Panc1 (cell line): ENCODE results near the gene HILPDA. TPM values are rescaled to one million over a fixed set of nuclear protein-coding genes. Genes with fewer than 3 reads are reported as not detected.

Experiments
- ATAC-seq: fragments of 200-7000 bp; cut with Tn5 transposase; 2 replicates; pipeline ENCODE4 v1.9.1; 2020; ENCODE audit warnings: mild to moderate bottlenecking, moderate library complexity
- BruUV-seq: library from RNA; stranded (reverse); fragments of 400-500 nt; replicated peaks from 2 replicates; lab custom pipeline; 2021; lab: Mats Ljungman, UMichigan
- CTCF ChIA-PET: fragments of 300-600 bp; sonication (Branson Sonifier 250); formaldehyde crosslinking; loops from one replicate; lab custom pipeline; 2022; ENCODE audit warnings: antibody characterized with exemption; lab: Charles Lee
- POLR2A ChIA-PET: fragments of 300-600 bp; sonication (Branson Sonifier 250); formaldehyde crosslinking; loops from one replicate; lab custom pipeline; 2022; ENCODE audit warnings: antibody characterized with exemption; lab: Charles Lee
- DNase-seq: peaks from one replicate; pipeline ENCODE4 v3.0.0-alpha.2; 2010; ENCODE audit warnings: low read depth, low spot score
- H3K27ac ChIP-seq: 2 replicates; pipeline ENCODE4 v1.5.1; 2011; ENCODE audit warnings: mild to moderate bottlenecking, low read length, inconsistent platforms
- H3K27me3 ChIP-seq: fragments of 200-500 bp; sonication (Bioruptor generic); 2 replicates; pipeline ENCODE4 v1.6.0; 2014; ENCODE audit warnings: low read length, inconsistent platforms; ENCODE audit not compliant: control insufficient read depth, insufficient read depth
- H3K36me3 ChIP-seq: fragments of 200-500 bp; sonication (Bioruptor generic); 2 replicates; pipeline ENCODE4 v1.5.1; 2014; ENCODE audit warnings: inconsistent platforms, mild to moderate bottlenecking, low read length, moderate library complexity; ENCODE audit not compliant: control insufficient read depth, insufficient read depth
- H3K4me1 ChIP-seq: 2 replicates; pipeline ENCODE4 v1.5.1; 2011; ENCODE audit warnings: inconsistent platforms, mild to moderate bottlenecking, low read length, moderate library complexity; ENCODE audit not compliant: control insufficient read depth, insufficient read depth
- H3K4me3 ChIP-seq, 2 experiments: 2 replicates each; pipeline ENCODE4 v1.5.1; 2011 to 2012; ENCODE audit warnings: low read depth in 2 of 2, low read length in 2 of 2, mild to moderate bottlenecking in 2 of 2, inconsistent platforms in 1 of 2, moderate library complexity in 1 of 2
- H3K9me3 ChIP-seq: fragments of 200-500 bp; sonication (Bioruptor generic); 2 replicates; pipeline ENCODE4 v1.5.1; 2014; ENCODE audit warnings: low read depth, mild to moderate bottlenecking, inconsistent platforms, low read length, moderate library complexity; ENCODE audit not compliant: control insufficient read depth, insufficient read depth
- CTCF ChIP-seq: fragments of 450-650 bp; IDR thresholded peaks from 2 replicates; pipeline ENCODE4 v1.5.1; 2017; ENCODE audit warnings: mild to moderate bottlenecking
- POLR2AphosphoS5 ChIP-seq: IDR thresholded peaks from 2 replicates; pipeline ENCODE4 v1.6.1; 2012; ENCODE audit warnings: mild to moderate bottlenecking, low read depth, low read length, moderate library complexity
- REST ChIP-seq, 2 experiments: IDR thresholded peaks; 2 replicates each; pipeline ENCODE4 v1.6.1; 2011 to 2012; ENCODE audit warnings: low read depth in 2 of 2, control low read depth in 1 of 2, low read length in 1 of 2, mild to moderate bottlenecking in 1 of 2, moderate library complexity in 1 of 2; ENCODE audit not compliant: insufficient read depth in 1 of 2
- SIN3A ChIP-seq: IDR thresholded peaks from 2 replicates; pipeline ENCODE4 v1.6.1; 2012; ENCODE audit warnings: low read depth, mild to moderate bottlenecking, low read length, moderate library complexity, borderline replicate concordance; ENCODE audit not compliant: insufficient read depth
- TCF7L2 ChIP-seq: IDR thresholded peaks from 2 replicates; pipeline ENCODE4 v1.6.1; 2011; ENCODE audit warnings: mild to moderate bottlenecking, low read depth, low read length, inconsistent platforms
- in situ Hi-C: cut with HindIII; loops from 2 replicates; pipeline ENCODE4 v1.10.0; 2016; ENCODE audit warnings: low sequenced_read_pairs, low pct_unique_long_range_greater_than_20kb
- intact Hi-C: fragments of 100-400 bp; cut with micrococcal nuclease; formaldehyde crosslinking; loops from one replicate; pipeline ENCODE4 v1.10.0; 2022; ENCODE audit not compliant: unreplicated experiment
- total RNA-seq: library from RNA; stranded (reverse); gene quantifications from one replicate; pipeline ENCODE4 v1.2.1, GENCODE V29; 2021; ENCODE audit not compliant: unreplicated experiment

Gene HILPDA
- total RNA-seq, 1 experiment from 2014 or later = 70.8 TPM

- BruUV-seq = no TSS peak
- POLR2A ChIA-PET = no interaction called here
- CTCF ChIA-PET = no interaction called here
- Histone ChIP-seq H3K4me1 (peaks cover 35% of the 10 kb centered on the region), H3K27ac (peak overlapping the region; percentile 93; the same call in 1 of the 2 replicates), H3K9me3 (no peaks in the 10 kb centered on the region), H3K36me3 (no peaks in the 10 kb centered on the region), H3K4me3 (no peak overlapping the region), H3K27me3 (no peaks in the 10 kb centered on the region)
- DNase-seq = no peak
- no peak for TF ChIP-seq REST (IDR thresholded peaks at IDR 0.05; ENCODE audit: insufficient read depth in 1 of 2, low read depth in 2 of 2, low read length in 1 of 2)
- no peak for TF ChIP-seq POLR2AphosphoS5
- no peak for TF ChIP-seq TCF7L2
- TF ChIP-seq SIN3A = no peak
- no peak for TF ChIP-seq CTCF
- ATAC-seq = no peak
- in situ Hi-C loops = no loop called here
- intact Hi-C loops = no loop called here
Measured at GRCh38 chr7:128450913-128451312, 4.8 kb upstream of the HILPDA start.

GRCh38 chr7:128452552-128452951 lies 3.1 kb upstream of the HILPDA start:
- Histone ChIP-seq H3K9me3 (no peaks in the 10 kb centered on the region), H3K36me3 (0 out of 2 replicates have a peak, but pooled peaks cover 5% of the 10 kb centered on the region), H3K4me1 (peaks cover 37% of the 10 kb centered on the region), H3K4me3 (no peak overlapping the region), H3K27me3 (no peaks in the 10 kb centered on the region), H3K27ac (peak overlapping the region; percentile 93)
- DNase-seq = no peak
- ATAC-seq = no peak
- no TSS peak for BruUV-seq
- in situ Hi-C loops (no loop called here), intact Hi-C loops (no loop called here)
- TF ChIP-seq REST (IDR thresholded peaks at IDR 0.05; ENCODE audit: insufficient read depth in 1 of 2, low read depth in 2 of 2, low read length in 1 of 2) = no peak
- no peak for TF ChIP-seq POLR2AphosphoS5
- TF ChIP-seq CTCF = no peak
- TF ChIP-seq TCF7L2 = no peak
- no peak for TF ChIP-seq SIN3A
- POLR2A ChIA-PET = interaction anchor here (0.7 kb wide), 1 partner anchor 17 kb away, joined by 3 read pairs; no protein-coding TSS in a partner anchor
- CTCF ChIA-PET = no interaction called here
